ENCODE results near the gene SLN.
"Not testable (repeated sequence)": the region's sequence is repeated elsewhere in the genome, so short reads cannot be mapped to it uniquely, and the experiment has no call there.

Gene SLN

GRCh38 chr11:107711861-107712755 is at the start of gene SLN:
TSS of gene SLN (minus strand) at chr11:107712056.
- DNase-seq, result no peak

GRCh38 chr11:107758719-107759355 is 47.0 kb upstream of the SLN start:
- not testable (repeated sequence) for DNase-seq

GRCh38 chr11:107757661-107758060 is 45.8 kb upstream of the SLN start:
- DNase-seq, result no peak

- no peak for DNase-seq
These were observed 44.7 kb upstream of the SLN start for GRCh38 chr11:107756553-107756952.

- no peak for DNase-seq
These were observed 41.3 kb upstream of the SLN start for GRCh38 chr11:107752949-107753822.

GRCh38 chr11:107752508-107752907 is 40.7 kb upstream of the SLN start:
- no peak for DNase-seq

- no peak for DNase-seq
These were observed 39.2 kb upstream of the SLN start for GRCh38 chr11:107751082-107751481.

GRCh38 chr11:107750313-107750712 is 38.5 kb upstream of the SLN start:
- DNase-seq, result no peak

- no peak for DNase-seq
These were observed 35.8 kb upstream of the SLN start for GRCh38 chr11:107747622-107748021.

GRCh38 chr11:107744736-107745135 is 32.9 kb upstream of the SLN start:
- no peak for DNase-seq

- DNase-seq, result no peak
These were observed 31.3 kb upstream of the SLN start for GRCh38 chr11:107743191-107743590.

GRCh38 chr11:107741044-107741823 is 29.4 kb upstream of the SLN start:
- no peak for DNase-seq

GRCh38 chr11:107740271-107740670 is 28.4 kb upstream of the SLN start:
- DNase-seq, result no peak

GRCh38 chr11:107736546-107736945 is 24.7 kb upstream of the SLN start:
- no peak for DNase-seq

- DNase-seq, result no peak
These were observed 21.7 kb upstream of the SLN start for GRCh38 chr11:107733518-107733917.

- DNase-seq, result no peak
These were observed 20.8 kb upstream of the SLN start for GRCh38 chr11:107732689-107733051.

- no peak for DNase-seq
These were observed 20.3 kb upstream of the SLN start for GRCh38 chr11:107731941-107732688.

- no peak for DNase-seq
These were observed 10.8 kb upstream of the SLN start for GRCh38 chr11:107722662-107723061.

- no peak for DNase-seq
These were observed 9.4 kb upstream of the SLN start for GRCh38 chr11:107721207-107721606.

- DNase-seq, result no peak
These were observed 8.5 kb upstream of the SLN start for GRCh38 chr11:107720303-107720774.

- no peak for DNase-seq
These were observed 7.9 kb upstream of the SLN start for GRCh38 chr11:107719557-107720302.

Data from activated gamma-delta T cell treated with Interleukin-2 at 50 U/mL for 16 hours (primary cell).